Karpas-422 (cell line): ENCODE measurements around the gene ARID5A. TPM values are rescaled to one million over a fixed set of nuclear protein-coding genes. Genes with fewer than 3 reads are reported as not detected.

Experiments
- DNase-seq: peaks from one replicate; pipeline ENCODE4 v3.0.0-alpha.2; 2015
- H2AFZ ChIP-seq: fragments of 200-600 bp; sonication (generic); 2 replicates; pipeline ENCODE4 v1.6.1; 2014; ENCODE audit warnings: antibody characterized with exemption, low read length, mixed read lengths
- H3K27ac ChIP-seq: fragments of 200-600 bp; sonication (generic); 2 replicates; pipeline ENCODE4 v1.5.1; 2014; ENCODE audit warnings: mild to moderate bottlenecking, low read length, moderate library complexity
- H3K27me3 ChIP-seq: fragments of 200-600 bp; sonication (generic); 2 replicates; pipeline ENCODE4 v1.6.1; 2014; ENCODE audit warnings: low read length, mixed read lengths
- H3K36me3 ChIP-seq: fragments of 200-600 bp; sonication (generic); 2 replicates; pipeline ENCODE4 v1.6.1; 2014; ENCODE audit warnings: low read length, mixed read lengths; ENCODE audit not compliant: insufficient read depth
- H3K4me1 ChIP-seq: fragments of 200-600 bp; sonication (generic); 2 replicates; pipeline ENCODE4 v1.6.1; 2014; ENCODE audit warnings: mild to moderate bottlenecking, low read length, mixed read lengths
- H3K4me2 ChIP-seq: fragments of 200-600 bp; sonication (generic); 2 replicates; pipeline ENCODE4 v1.6.1; 2014; ENCODE audit warnings: low read length, low read depth, mild to moderate bottlenecking; ENCODE audit not compliant: poor library complexity, severe bottlenecking
- H3K4me3 ChIP-seq: fragments of 200-600 bp; sonication (generic); 2 replicates; pipeline ENCODE4 v1.5.1; 2014; ENCODE audit warnings: mild to moderate bottlenecking, antibody characterized with exemption, low read length, mixed read lengths
- H3K79me2 ChIP-seq: fragments of 200-600 bp; sonication (generic); 2 replicates; pipeline ENCODE4 v1.6.1; 2014; ENCODE audit warnings: mild to moderate bottlenecking, low read length, mixed read lengths
- H3K9ac ChIP-seq: fragments of 200-600 bp; sonication (generic); 2 replicates; pipeline ENCODE4 v1.6.0; 2014; ENCODE audit warnings: low read length
- H3K9me2 ChIP-seq: fragments of 200-600 bp; sonication (generic), shearing (Covaris generic); replicated peaks from 2 replicates; pipeline ENCODE4 v1.6.0; 2014; ENCODE audit warnings: mild to moderate bottlenecking, low read length, moderate library complexity; ENCODE audit not compliant: insufficient read depth
- H3K9me3 ChIP-seq: fragments of 300-700, 200-600 bp; sonication (generic); 2 replicates; pipeline ENCODE4 v1.6.1; 2014; ENCODE audit warnings: low read length, mixed read lengths
- H4K20me1 ChIP-seq: fragments of 200-600 bp; sonication (generic); 2 replicates; pipeline ENCODE4 v1.6.1; 2014; ENCODE audit warnings: mild to moderate bottlenecking, antibody characterized with exemption, low read length, low read depth; ENCODE audit not compliant: insufficient read depth
- total RNA-seq: library from RNA; depleted of rRNA; stranded (reverse); fragments of >200 nt; shearing (Covaris generic); gene quantifications from 2 replicates; pipeline ENCODE4 v1.2.3, GENCODE V29; 2014; ENCODE audit warnings: low replicate concordance; rRNA removed

Gene ARID5A, protein sequence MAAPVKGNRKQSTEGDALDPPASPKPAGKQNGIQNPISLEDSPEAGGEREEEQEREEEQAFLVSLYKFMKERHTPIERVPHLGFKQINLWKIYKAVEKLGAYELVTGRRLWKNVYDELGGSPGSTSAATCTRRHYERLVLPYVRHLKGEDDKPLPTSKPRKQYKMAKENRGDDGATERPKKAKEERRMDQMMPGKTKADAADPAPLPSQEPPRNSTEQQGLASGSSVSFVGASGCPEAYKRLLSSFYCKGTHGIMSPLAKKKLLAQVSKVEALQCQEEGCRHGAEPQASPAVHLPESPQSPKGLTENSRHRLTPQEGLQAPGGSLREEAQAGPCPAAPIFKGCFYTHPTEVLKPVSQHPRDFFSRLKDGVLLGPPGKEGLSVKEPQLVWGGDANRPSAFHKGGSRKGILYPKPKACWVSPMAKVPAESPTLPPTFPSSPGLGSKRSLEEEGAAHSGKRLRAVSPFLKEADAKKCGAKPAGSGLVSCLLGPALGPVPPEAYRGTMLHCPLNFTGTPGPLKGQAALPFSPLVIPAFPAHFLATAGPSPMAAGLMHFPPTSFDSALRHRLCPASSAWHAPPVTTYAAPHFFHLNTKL
- 1.8 and 2.4 TPM in 2 replicates for total RNA-seq

DNA sequence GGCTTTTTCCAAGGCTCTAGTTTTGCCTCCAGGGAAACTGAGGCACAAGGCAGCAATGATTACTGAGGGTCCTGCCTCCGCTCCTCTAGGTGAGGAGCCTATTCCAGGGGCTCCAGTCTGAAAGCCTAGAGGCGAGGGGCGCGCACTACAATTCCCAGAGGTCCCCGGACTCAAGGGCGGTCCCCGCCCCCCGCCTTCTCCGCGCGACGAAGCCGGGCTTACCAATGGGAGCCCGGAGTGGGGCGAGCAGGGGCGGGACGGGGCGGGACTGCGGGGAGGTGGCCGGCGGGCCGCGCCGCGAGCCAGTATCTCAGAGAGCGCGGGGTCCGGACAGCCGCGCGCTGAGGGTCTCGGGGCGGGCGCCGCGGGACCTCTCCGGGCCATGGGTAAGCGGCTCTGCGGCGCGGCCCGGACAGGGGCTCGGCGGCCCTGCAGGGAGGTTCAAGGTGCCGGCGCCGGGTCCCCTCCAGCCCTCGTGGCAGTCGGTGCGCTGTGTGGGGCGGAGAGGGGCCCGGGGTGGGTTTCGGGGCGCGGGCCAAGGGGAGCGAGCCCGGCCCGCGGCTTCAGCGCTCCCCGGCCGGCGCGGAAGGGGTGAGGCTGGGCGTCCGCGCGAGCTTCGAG lies at the start of gene ARID5A:
Gene ARID5A, plus strand, starts transcription at position 308 of the 621 bp plus-strand sequence. Its CDS starts 75 bp downstream, at position 383.
- Histone ChIP-seq H3K27ac (no peak within 1 kb of the TSS), H3K9me2 (no peaks in the 10 kb centered on the region), H3K27me3 (no peaks in the 10 kb centered on the region), H3K9me3 (no peaks in the 10 kb centered on the region), H3K79me2 (no peaks in the 10 kb centered on the region), H2AFZ (peak within 1 kb of the TSS; percentile 89), H4K20me1 (peaks cover 30% of the 10 kb centered on the region; the same call in 1 of the 2 replicates), H3K4me1 (peaks cover 28% of the 10 kb centered on the region), H3K4me2 (peak within 1 kb of the TSS; percentile 92), H3K4me3 (peak within 1 kb of the TSS; percentile 68), H3K9ac (peak within 1 kb of the TSS; percentile 71), H3K36me3 (no peaks in the 10 kb centered on the region)
- peak; percentile 94 for DNase-seq

- no peaks in the 10 kb centered on the region for H3K9me2 ChIP-seq
- no peak overlapping the region for H3K4me2 ChIP-seq
Observed at GRCh38 chr2:96489261-96489660, 47.3 kb upstream of the ARID5A start.

GRCh38 chr2:96489663-96490062 lies 46.9 kb upstream of the ARID5A start:
- Histone ChIP-seq H3K36me3 (no peaks in the 10 kb centered on the region), H3K27me3 (no peaks in the 10 kb centered on the region), H2AFZ (no peak overlapping the region), H3K79me2 (no peaks in the 10 kb centered on the region), H3K4me3 (no peak overlapping the region), H3K9ac (no peak overlapping the region), H3K9me2 (no peaks in the 10 kb centered on the region), H3K27ac (no peak overlapping the region), H4K20me1 (no peaks in the 10 kb centered on the region), H3K4me1 (peaks cover 11% of the 10 kb centered on the region), H3K4me2 (no peak overlapping the region), H3K9me3 (no peaks in the 10 kb centered on the region)
- no peak for DNase-seq

More at GRCh38 chr2:96489261-96489660, 47.3 kb upstream of the ARID5A start:
- no peak for DNase-seq
- Histone ChIP-seq H3K79me2 (no peaks in the 10 kb centered on the region), H3K9me3 (no peaks in the 10 kb centered on the region), H2AFZ (no peak overlapping the region), H3K4me3 (no peak overlapping the region), H3K36me3 (no peaks in the 10 kb centered on the region), H3K4me1 (peaks cover 11% of the 10 kb centered on the region), H3K9ac (no peak overlapping the region), H4K20me1 (no peaks in the 10 kb centered on the region), H3K27me3 (no peaks in the 10 kb centered on the region), H3K27ac (no peak overlapping the region)

DNA sequence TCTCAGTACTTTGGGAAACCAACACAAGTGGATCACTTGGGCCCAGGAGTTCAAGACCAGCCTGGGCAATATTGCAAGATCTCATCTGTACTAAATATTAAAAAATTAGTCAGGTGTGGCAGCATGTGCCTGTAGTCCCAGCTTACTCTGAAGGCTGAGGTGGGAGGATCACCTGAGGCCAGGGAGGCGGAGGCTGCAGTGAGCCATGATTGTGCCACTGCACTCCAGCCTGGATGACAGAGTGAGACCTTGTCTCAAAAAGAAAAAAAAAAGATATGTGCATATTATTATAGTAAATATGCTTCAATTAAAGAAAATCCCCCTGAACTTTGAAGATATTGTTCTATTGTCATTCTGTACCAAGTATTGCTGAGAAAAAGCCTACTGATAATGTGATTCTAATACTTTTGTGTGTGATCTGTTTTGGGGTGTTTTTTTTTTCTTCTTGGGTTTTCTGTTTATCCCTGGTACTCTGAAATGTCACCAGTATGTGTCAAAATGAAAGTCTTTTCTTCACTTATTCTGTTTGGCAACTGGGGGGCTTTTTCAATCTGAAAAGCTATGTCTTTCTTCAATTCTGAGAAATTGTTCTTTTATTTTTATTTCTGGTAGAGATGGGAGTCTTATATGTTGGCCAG lies 44.6 kb upstream of the ARID5A start:
- H3K4me3 ChIP-seq = no peak overlapping the region
- no peaks in the 10 kb centered on the region for H3K79me2 ChIP-seq
- H2AFZ ChIP-seq = no peak overlapping the region
- no peaks in the 10 kb centered on the region for H3K9me2 ChIP-seq
- H3K9ac ChIP-seq = no peak overlapping the region
- DNase-seq = no peak
- H3K4me2 ChIP-seq = no peak overlapping the region
- H3K4me1 ChIP-seq = no peaks in the 10 kb centered on the region
- H3K27ac ChIP-seq = no peak overlapping the region
- no peaks in the 10 kb centered on the region for H3K36me3 ChIP-seq
- H3K9me3 ChIP-seq = no peaks in the 10 kb centered on the region
- H3K27me3 ChIP-seq = no peaks in the 10 kb centered on the region
- H4K20me1 ChIP-seq = no peaks in the 10 kb centered on the region

DNA sequence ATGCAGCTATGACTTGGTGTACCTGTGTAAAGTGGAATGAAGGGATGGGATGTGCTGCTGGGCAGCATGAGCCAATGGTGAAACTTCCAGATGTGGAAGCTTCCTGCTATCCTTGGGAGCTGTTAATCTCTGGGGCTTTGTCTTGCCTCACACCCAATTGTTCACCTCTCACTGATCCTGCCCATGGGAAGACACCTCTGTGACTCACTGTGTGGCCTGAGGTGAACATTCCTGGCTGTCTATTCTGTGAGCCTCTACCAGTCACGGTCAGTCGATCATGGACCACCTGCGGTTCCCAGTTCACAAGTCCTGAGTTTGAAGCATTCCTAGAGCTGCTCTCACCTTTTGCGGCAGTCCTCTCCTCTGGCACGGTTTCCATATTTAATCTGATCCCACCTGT lies 43.5 kb upstream of the ARID5A start:
- Histone ChIP-seq H4K20me1 (no peaks in the 10 kb centered on the region), H2AFZ (no peak overlapping the region), H3K36me3 (no peaks in the 10 kb centered on the region), H3K9me2 (no peaks in the 10 kb centered on the region), H3K27ac (no peak overlapping the region), H3K79me2 (no peaks in the 10 kb centered on the region), H3K4me3 (no peak overlapping the region), H3K9me3 (no peaks in the 10 kb centered on the region), H3K9ac (no peak overlapping the region), H3K27me3 (no peaks in the 10 kb centered on the region), H3K4me2 (no peak overlapping the region), H3K4me1 (no peaks in the 10 kb centered on the region)
- DNase-seq = no peak

GRCh38 chr2:96494188-96494587 lies 42.4 kb upstream of the ARID5A start:
- H3K27me3 ChIP-seq = no peaks in the 10 kb centered on the region
- H3K4me2 ChIP-seq = no peak overlapping the region
- DNase-seq = no peak
- no peaks in the 10 kb centered on the region for H3K4me1 ChIP-seq
- H3K36me3 ChIP-seq = no peaks in the 10 kb centered on the region
- H3K27ac ChIP-seq = no peak overlapping the region
- H3K9me2 ChIP-seq = no peaks in the 10 kb centered on the region
- H3K79me2 ChIP-seq = no peaks in the 10 kb centered on the region
- no peaks in the 10 kb centered on the region for H3K9me3 ChIP-seq
- H3K4me3 ChIP-seq = no peak overlapping the region
- no peak overlapping the region for H2AFZ ChIP-seq
- H4K20me1 ChIP-seq = no peaks in the 10 kb centered on the region
- H3K9ac ChIP-seq = no peak overlapping the region

DNA sequence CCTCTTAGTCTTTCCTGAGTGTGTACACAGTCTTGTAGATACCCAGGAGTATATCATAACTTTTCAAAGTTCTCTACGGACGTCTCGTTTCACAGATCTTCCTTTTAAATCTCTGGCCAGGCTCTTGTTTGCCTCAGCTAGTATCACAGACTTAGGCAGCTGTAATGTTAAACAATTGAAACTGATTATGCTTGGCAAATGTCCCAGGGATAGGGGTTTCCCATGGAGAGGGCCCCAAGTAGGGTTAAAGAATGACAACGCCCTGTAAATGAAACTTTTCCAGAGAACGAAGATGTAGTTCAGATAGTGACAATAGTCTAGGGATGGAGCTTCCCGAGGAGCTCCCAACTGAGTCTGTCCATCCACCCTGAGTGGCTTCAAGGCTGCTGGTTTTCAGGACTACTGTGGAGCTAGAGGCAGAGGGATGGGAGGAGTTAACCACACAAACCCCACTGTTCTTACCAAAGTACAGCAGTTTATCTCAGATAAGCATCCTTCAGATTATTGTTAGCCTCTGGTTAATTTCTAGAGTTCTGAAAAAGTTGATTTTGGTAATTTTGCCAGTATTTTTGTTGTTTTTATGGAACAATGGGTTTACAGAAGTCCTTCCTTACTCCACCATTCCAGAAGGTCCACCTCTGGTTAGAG lies 40.4 kb upstream of the ARID5A start:
- Histone ChIP-seq H3K4me3 (no peak overlapping the region), H3K79me2 (no peaks in the 10 kb centered on the region), H3K27ac (no peak overlapping the region), H3K4me2 (no peak overlapping the region), H4K20me1 (no peaks in the 10 kb centered on the region), H3K36me3 (no peaks in the 10 kb centered on the region), H3K4me1 (no peaks in the 10 kb centered on the region), H2AFZ (no peak overlapping the region), H3K9me2 (no peaks in the 10 kb centered on the region), H3K9ac (no peak overlapping the region), H3K27me3 (no peaks in the 10 kb centered on the region), H3K9me3 (no peaks in the 10 kb centered on the region)
- no peak for DNase-seq
